Stimulated activated CD4-positive, alpha-beta T cell treated with anti-CD3 and anti-CD28 coated beads, Interleukin-12 subunit alpha, Interleukin-12 subunit beta, amount 100 ng/mL, for 4 hours (primary cell): ENCODE results near the gene CENPP.
"Not testable (repeated sequence)": the region's sequence is repeated elsewhere in the genome, so short reads cannot be mapped to it uniquely, and the experiment has no call there.

Source experiments
- DNase-seq: peaks from one replicate; pipeline ENCODE4 v3.0.0-alpha.2; 2020

Gene CENPP

GRCh38 chr9:92558612-92559374 lies 233.0 kb downstream of the CENPP start:
- no peak for DNase-seq

- DNase-seq, result no peak
These were observed 235.9 kb downstream of the CENPP start for GRCh38 chr9:92561374-92562330.

- no peak for DNase-seq
These were observed 236.8 kb downstream of the CENPP start for GRCh38 chr9:92562461-92562967.

GRCh38 chr9:92563116-92564100 lies 237.7 kb downstream of the CENPP start:
- DNase-seq, result no peak

GRCh38 chr9:92564504-92564903 lies 238.8 kb downstream of the CENPP start:
- no peak for DNase-seq

GRCh38 chr9:92564982-92565381 lies 239.2 kb downstream of the CENPP start:
- no peak for DNase-seq

- not testable (repeated sequence) for DNase-seq
These were observed 246.1 kb downstream of the CENPP start for GRCh38 chr9:92571871-92572270.

GRCh38 chr9:92573612-92574011 lies 247.9 kb downstream of the CENPP start:
- not testable (repeated sequence) for DNase-seq

GRCh38 chr9:92576175-92576574 lies 250.4 kb downstream of the CENPP start:
- DNase-seq, result no peak

- DNase-seq, result no peak
These were observed 264.2 kb downstream of the CENPP start for GRCh38 chr9:92589923-92590322.

- no peak for DNase-seq
These were observed 264.6 kb downstream of the CENPP start for GRCh38 chr9:92590377-92590776.

GRCh38 chr9:92592537-92592936 lies 266.8 kb downstream of the CENPP start:
- no peak for DNase-seq

GRCh38 chr9:92592946-92593861 lies 267.5 kb downstream of the CENPP start:
- no peak for DNase-seq

- not testable (repeated sequence) for DNase-seq
These were observed 269.3 kb downstream of the CENPP start for GRCh38 chr9:92595075-92595474.

GRCh38 chr9:92595930-92596329 lies 270.2 kb downstream of the CENPP start:
- no peak for DNase-seq

GRCh38 chr9:92598382-92598781 lies 272.6 kb downstream of the CENPP start:
- DNase-seq, result no peak

GRCh38 chr9:92599938-92600461 lies 274.2 kb downstream of the CENPP start:
- no peak for DNase-seq

GRCh38 chr9:92600462-92601261 lies 274.9 kb downstream of the CENPP start:
- DNase-seq, result no peak

- no peak for DNase-seq
These were observed 275.7 kb downstream of the CENPP start for GRCh38 chr9:92601451-92601850.

GRCh38 chr9:92602413-92602812 lies 276.7 kb downstream of the CENPP start:
- no peak for DNase-seq
